HG02623 (cell line): ENCODE measurements around the gene GSTM5.
A peak's percentile ranks its signal among the peaks of the same experiment; 100 is the strongest.
"Not testable (repeated sequence)": the region's sequence is repeated elsewhere in the genome, so short reads cannot be mapped to it uniquely, and the experiment has no call there.

ENCODE experiments used
- ATAC-seq: cut with Tn5 transposase; IDR thresholded peaks from one replicate; pipeline ENCODE4 v1.9.1; 2021; ENCODE audit warnings: moderate library complexity; ENCODE audit not compliant: unreplicated experiment

GSTM5 gene

DNA sequence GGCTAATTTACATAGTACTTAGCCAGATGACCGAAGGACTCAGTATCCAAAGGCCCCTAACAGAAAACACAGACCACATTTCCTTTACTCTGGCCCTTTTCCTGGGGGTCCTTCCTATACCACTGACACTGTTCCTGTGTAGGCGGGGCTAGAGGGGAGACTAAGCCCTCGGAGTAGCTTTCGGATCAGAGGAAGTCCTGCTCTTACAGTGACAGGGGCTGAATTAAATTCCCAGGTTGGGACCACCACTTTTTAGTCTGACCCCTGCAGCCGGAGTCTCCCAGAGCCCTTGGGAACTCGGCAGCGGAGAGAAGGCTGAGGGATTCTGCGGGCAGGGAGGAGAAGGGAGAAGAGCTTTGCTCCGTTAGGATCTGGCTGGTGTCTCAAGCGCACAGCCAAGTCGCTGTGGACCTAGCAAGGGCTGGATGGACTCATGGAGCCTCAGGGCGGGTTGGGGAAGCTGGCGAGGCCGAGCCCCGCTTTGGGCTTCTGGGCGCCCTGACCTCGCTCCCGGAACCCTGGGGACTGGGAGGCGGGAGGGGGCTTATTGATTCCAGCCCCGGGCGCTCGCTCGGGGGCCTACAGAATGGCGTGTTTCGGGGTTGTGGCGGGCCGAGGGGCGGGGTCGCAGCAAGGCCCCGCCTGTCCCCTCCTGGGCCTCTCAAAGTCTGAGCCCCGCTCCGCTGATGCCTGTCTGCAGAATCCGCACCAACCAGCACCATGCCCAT is at the start of gene GSTM5:
GSTM5 (plus strand) TSS at position 659 of the 728 bp plus-strand sequence; CDS start at position 721, 62 bp downstream.
- not testable (repeated sequence) for ATAC-seq

DNA sequence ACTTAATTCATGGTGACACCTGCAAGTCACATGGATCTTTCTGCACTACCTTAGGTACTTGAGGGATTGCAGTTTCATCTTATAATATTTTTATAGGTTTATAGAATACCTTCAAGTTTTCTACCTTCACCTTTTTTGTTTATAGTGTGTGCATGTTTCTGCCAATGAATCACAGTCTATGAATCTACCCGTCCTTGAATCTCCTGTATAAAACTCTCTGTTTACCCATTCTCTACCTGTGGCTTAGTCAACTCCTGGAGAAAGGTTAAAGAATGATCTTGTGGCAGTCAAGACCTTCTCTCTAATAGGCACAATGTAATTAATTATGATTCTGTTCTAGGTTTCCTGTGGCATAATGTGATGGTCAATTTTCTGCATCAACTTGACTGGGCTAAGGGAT is 47.4 kb upstream of the GSTM5 start:
- no peak for ATAC-seq

DNA sequence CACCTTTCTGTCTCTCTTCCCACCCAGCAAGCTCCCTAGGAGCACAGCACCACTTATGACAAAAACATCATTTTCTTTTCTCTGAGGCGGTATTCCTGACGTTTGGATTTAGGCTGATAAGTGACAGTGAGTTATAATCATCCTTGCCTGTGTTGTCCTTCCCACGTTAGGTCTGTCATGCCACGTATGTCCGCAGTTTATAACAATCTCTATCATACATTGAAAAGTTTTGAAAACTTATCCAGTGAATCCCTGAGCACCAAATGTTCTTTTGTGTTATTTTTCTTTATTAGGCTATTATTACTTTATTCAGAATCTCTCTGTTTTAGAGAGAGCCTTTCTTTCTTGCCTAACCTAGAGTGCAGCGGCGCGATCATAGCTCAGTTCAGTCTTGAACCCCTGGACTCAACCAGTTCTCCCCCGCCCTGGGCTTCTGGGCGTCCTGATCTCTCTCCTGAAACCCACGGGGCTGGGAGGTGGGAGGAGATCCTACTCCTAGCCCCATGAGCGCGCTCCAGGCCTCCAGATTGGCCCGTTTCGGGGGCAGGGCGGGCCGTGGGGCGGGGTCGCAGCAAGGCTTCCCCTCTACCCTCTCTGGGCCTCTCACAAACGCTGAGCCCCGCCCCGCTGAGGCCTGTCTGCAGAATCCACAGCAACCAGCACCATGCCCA is 44.5 kb upstream of the GSTM5 start, which contains the start of gene GSTM2:
GSTM2 (plus strand) TSS at position 606 of the 671 bp plus-strand sequence; CDS start at position 665, 59 bp downstream.
- peak; percentile 97 for ATAC-seq

DNA sequence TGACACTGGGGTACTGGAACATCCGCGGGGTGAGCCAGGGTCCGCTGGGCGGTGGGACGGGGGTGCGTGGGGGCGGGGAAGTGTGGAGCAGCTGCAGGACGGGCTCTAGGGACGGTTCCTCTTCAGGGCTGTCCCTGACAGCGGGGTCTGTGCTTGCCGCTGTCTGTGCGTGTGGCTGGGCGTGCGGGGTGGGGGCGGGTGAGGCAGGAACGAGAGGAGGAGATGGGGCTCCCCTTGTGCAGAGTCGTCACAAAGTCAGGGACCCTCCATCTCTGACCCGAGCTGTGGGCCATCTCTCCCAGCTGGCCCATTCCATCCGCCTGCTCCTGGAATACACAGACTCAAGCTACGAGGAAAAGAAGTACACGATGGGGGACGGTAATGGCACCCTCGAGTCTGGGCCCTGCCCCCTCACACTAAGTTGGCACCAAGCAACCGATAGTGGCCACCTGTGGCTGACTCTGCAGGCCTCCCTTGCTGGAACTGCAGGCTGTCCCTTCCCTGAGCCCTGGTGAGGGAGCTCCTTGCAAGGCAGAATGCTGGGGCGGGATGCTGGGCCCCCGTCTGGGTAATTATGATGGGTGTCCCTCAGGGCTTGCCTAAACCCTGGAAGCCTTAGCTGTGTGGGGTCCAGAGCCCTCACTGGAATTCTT is 43.8 kb upstream of the GSTM5 start:
- no peak for ATAC-seq

DNA sequence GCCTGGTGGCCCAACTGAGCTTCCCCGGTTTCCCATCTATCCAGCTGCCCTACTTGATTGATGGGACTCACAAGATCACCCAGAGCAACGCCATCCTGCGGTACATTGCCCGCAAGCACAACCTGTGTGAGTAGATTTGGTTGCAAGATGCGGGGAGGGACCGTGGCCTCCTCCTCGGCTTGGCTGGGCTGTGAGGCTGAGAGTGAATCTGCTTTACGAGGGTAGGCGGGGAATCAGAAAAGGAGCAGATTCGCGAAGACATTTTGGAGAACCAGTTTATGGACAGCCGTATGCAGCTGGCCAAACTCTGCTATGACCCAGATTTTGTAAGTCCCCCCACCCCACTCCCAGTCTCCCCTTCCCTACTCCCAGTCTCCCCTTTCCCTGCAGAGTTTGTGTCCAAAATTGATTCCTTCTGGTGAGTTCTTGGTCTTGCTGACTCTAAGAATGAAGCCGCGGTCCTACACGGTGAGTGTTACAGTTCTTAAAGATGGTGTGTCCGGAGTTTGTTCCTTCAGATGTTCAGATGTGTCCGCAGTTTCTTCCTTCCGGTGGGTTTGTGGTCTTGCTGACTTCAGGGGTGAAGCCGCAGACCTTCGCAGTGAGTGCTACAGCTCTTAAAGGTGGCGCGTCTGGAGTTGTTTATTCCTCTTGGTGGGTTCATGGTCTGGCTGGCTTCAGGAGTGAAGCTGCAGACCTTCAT is 42.7 kb upstream of the GSTM5 start:
- ATAC-seq, result no peak

DNA sequence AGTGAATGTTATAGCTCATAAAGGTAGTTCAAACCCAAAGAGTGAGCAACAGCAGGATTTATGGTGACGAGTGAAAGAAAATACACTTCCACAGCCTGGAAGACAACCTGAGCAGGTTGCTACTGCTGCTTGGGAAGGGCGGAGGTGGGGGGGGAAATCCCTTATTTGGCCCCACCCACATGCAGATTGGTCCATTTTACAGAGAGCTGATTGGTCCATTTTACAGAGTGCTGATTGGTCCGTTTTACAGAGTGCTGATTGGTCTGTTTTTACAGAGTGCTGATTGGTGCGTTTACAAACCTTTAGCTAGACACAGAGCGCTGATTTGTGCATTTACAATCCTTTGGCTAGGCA is 42.1 kb upstream of the GSTM5 start:
- not testable (repeated sequence) for ATAC-seq

DNA sequence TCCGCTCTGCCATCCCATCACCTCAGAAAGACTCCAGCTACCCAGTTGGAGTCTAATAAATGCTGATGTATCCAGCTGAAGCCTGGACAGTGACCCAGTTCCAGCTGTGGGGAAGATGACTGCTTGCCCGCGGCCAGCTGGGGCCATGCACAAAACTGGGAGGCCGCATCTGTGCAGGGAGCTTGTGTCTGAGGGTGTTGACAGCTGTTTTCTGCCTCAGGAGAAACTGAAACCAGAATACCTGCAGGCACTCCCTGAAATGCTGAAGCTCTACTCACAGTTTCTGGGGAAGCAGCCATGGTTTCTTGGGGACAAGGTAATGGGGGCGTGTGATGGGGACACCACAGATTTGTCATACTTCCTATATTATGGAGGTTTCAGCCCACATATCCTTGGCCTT is 41.0 kb upstream of the GSTM5 start:
- no peak for ATAC-seq

DNA sequence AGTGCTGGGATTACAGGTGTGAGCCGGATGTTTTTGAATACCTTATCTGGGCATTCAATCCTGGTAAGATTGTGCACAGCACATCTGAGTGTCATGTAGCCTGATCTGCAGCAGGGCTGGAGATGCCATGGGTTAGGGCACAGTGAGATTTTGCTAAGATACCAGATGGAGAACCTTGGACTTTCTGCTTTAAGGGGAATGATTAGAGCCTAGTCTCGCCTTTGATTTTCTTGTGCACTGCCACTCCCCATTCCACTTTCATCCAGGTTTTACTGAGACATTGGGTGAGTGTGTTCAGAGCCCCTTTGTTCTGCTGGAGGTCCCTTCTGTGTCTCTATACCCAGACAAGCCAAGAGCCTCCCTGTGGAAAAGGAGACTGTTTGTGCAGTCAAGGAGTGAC is 38.2 kb upstream of the GSTM5 start:
- ATAC-seq, result not testable (repeated sequence)

DNA sequence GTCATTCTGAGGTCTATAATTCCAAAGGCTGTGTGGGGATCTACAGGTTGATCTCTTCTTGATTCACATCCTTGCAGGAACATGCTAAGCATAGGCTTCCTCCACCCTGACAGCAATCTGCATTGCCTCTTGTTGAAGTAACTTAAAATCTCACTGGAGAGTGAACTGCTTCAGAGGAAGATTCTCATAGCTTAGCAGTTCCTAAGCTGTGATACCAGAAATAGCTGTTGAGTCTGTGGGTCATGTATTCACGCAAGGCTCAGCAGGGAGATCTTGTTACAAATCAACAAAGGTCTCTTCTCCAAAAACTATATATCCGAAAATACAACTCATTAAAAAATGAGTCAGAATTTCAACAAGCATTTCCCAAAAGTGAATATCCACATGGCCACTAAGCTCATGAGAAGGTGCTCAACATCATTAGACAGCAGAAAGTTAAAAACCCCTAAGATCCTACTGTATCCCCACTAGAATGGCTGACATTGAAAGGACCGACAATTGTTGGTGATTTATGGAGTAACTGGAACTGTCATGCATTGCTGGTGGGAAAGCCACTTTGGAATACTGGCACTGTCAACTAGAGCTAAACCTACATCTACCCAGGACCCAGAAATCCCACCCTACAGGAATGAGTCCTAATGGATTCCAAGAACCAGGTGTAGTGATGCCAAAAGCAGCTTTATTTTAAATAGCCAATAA is 35.2 kb upstream of the GSTM5 start:
- not testable (repeated sequence) for ATAC-seq

DNA sequence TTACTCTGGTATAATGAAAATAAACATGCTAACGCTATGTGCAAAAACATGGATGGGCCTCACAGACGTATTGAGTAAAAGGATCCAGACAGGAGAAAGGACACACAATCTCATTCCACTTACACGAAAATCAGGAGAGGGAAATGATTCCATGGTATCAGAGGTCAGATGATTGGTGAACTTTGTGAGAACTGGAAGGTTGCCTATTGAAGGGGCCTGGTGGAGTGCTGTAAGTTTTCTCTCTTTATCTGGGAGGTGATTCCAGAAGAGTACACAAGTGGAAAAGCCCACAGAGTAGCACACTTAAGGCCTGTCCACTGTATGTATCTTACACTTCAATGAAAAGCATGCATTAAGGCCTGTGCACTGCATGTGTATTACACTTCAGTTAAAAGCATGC is 34.6 kb upstream of the GSTM5 start:
- ATAC-seq, result no peak

DNA sequence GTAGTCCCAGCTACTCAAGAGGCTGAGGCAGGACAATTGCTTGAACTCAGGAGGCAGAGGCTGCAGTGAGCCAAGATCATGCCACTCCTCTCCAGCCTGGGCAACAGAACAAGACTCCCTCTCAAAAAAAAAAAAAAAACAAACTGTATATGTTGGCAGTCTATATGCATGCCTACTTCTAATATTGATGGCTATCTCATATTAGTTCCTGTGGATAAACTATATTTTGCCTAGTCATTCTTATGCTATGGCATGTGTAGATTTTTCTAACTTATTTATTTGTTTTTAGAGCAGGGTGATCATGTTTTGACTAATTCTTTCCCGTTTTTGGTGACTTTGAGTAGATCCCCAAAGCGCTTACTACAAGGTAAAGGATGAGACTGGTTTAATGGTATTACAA is 33.4 kb upstream of the GSTM5 start:
- not testable (repeated sequence) for ATAC-seq

DNA sequence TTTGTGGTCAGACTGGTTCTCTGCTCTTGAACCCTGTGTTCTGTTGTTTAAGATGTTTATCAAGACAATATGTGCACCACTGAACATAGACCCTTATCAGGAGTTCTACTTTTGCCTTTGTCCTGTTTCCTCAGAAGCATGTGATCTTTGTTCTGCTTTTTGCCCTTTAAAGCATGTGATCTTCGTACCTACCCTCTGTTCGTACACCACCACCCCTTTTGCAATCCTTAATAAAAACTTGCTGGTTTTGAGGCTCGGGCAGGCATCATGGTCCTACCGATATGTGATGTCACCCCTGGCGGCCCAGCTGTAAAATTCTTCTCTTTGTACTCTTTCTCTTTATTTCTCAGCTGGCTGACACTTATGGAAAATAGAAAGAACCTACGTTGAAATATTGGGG is 27.3 kb upstream of the GSTM5 start:
- ATAC-seq, result not testable (repeated sequence)

DNA sequence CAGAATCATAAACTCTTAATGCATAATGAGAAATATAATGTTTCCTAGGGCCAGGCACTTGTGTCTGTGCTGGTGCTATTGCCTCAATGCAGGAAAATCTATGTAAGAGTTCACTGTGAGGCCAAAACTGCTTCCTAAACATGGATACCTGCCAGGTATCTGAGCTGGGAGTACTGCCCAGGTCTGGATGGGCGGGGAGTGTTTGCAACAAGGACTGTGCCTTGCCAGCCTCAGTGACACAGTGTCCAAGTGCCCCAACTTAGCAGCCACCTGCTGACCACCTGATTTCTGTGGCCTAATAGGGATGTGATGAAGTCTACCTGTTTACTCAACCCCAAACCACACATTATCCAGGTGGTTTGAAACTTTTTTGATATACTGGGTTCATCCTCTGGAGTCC is 26.7 kb upstream of the GSTM5 start:
- not testable (repeated sequence) for ATAC-seq

DNA sequence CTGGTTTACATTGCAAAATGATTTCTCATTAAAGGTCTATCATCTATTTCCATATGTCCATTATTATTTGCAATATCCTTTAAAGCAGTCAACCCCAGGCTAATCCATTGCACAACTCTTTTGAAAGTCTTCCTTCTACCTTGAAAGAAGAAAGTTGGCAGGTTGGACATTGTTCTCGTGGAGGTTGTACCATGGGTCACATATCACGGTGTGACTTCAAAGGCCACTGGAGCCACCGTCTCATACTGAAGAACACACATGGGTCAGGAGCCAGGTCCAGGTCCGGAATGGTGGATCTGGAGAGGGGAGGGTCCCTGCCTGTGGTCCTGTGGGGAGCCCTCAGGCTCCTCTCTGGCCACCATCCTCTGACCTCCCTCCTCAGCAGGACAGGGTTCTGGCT is 26.2 kb upstream of the GSTM5 start:
- not testable (repeated sequence) for ATAC-seq

DNA sequence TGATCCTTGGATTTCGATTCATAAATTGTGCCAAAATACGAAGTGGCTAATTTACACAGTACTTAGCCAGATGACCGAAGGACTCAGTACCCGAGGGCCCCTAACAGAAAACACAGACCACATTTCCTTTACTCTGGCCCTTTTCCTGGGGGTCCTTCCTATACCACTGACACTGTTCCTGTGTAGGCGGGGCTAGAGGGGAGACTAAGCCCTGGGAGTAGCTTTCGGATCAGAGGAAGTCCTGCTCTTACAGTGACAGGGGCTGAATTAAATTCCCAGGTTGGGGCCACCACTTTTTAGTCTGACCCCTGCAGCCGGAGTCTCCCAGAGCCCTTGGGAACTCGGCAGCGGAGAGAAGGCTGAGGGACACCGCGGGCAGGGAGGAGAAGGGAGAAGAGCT is 24.9 kb upstream of the GSTM5 start:
- ATAC-seq, result not testable (repeated sequence)

DNA sequence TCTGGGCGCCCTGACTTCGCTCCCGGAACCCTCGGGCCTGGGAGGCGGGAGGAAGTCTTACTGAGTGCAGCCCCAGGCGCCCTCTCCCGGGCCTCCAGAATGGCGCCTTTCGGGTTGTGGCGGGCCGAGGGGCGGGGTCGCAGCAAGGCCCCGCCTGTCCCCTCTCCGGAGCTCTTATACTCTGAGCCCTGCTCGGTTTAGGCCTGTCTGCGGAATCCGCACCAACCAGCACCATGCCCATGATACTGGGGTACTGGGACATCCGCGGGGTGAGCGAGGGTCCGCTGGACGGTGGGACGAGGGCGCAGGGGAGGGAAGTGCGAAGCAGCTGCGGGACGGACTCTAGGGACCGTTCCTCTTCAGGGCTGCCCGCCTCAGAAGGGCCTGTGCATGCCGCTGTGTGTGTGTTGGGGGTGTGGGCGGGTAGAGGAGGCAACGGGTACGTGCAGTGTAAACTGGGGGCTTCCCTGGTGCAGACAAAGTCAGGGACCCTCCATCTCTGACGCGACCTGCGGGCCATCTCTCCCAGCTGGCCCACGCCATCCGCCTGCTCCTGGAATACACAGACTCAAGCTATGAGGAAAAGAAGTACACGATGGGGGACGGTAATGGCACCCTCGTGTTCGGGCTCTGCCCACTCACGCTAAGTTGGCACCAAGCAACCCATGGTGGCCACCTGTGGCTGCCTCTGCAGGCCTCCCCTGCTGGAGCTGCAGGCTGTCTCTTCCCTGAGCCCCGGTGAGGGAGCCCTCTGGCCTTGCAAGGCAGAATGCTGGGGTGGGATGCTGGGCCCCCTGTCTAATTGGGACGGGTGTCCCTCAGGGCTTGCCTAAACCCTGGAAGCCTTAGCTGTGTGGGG is 24.2 kb upstream of the GSTM5 start, which contains the start of gene GSTM1:
GSTM1 (plus strand) TSS at position 177 of the 859 bp plus-strand sequence; CDS start at position 234, 57 bp downstream.
- no peak for ATAC-seq

DNA sequence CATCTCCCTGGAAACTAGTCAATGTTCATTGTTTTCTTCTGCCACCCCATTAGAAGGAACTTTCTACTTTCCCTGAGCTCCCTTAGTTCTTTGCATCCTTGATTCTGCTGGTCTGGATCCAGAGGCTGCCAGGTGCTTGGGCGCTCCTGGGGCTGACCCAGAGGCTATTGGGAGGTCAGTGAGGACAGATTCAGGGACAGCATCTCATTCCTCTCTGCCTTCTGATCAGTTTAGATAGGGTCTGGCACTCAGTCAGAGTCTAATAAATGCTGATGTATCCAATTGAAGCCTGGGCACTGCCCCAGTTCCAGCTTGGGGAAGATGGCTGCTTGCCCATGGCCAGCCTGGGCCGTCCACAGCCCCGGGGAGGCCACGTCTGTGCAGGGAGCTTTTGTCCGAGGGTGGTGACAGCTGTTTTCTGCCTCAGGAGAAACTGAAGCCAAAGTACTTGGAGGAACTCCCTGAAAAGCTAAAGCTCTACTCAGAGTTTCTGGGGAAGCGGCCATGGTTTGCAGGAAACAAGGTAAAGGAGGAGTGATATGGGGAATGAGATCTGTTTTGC is 22.1 kb upstream of the GSTM5 start:
- no peak for ATAC-seq

DNA sequence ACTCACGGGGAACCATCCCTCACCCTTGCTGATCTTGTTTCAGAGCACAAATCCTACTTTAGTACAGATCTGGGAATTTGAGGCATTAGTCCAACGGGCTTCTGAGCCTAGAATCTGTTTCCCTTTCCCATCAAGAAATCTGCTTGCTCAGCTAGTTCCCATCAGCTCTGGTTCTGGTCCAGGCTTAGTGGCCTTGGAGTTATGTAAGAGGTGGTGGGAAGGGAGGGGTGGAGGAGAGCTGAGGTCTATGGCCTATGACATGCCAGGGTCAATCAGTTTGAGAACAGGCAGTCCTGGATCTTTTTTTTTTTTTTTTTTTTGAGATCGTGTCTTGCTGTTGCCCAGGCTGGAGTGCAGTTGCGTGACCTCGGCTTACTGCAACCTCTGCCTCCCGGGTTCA is 20.3 kb upstream of the GSTM5 start:
- no peak for ATAC-seq

DNA sequence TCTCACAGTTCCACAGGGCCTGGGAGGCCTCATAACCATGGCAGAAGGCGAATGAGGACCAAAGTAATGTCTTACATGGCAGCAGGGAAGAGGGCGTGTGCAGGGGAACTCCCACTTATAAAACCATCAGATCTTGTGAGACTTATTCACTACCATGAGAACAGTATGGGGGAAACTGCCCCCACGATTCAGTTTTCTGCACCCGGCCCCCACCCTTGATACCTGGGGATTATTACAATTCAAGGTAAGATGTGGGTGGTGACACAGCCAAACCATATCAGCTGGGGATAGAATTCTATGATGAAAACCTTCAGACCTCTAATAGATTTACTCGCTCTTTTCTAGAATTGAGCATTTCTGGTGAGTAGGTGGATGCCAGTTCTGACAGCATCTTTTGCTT is 17.7 kb upstream of the GSTM5 start:
- ATAC-seq, result not testable (repeated sequence)
